Measurements from ENCODE around the gene SLC22A4.

DNA sequence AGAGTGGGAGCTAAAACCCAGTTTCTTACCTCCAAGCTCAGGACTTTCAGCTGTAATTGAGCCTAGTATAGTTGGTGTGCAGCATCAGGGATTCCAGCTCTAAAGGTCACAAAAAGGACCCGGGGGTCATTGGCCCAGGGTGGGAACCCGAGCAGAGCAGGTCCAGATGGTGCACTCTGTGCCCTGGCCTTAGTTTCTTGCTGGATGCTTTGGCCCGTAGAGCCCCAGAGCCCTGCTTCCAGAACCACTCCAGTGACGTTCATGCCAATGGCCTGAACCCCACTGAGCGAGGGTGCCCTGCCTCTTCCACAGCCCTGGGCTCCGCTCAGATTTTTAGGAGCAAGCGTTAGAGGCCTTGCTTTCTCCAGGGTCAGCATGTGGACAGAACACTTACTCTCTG lies 83.5 kb downstream of the SLC22A4 start:
- TF ChIP-seq, protein P1, sequence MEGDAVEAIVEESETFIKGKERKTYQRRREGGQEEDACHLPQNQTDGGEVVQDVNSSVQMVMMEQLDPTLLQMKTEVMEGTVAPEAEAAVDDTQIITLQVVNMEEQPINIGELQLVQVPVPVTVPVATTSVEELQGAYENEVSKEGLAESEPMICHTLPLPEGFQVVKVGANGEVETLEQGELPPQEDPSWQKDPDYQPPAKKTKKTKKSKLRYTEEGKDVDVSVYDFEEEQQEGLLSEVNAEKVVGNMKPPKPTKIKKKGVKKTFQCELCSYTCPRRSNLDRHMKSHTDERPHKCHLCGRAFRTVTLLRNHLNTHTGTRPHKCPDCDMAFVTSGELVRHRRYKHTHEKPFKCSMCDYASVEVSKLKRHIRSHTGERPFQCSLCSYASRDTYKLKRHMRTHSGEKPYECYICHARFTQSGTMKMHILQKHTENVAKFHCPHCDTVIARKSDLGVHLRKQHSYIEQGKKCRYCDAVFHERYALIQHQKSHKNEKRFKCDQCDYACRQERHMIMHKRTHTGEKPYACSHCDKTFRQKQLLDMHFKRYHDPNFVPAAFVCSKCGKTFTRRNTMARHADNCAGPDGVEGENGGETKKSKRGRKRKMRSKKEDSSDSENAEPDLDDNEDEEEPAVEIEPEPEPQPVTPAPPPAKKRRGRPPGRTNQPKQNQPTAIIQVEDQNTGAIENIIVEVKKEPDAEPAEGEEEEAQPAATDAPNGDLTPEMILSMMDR (IDR thresholded peaks at IDR 0.05) = no peak
- TF ChIP-seq POLR2AphosphoS5 (IDR thresholded peaks at IDR 0.05) = no peak

Measured in upper lobe of left lung (tissue), 4 donors.